ENCODE measurements around the gene SLC18A3.

DNA sequence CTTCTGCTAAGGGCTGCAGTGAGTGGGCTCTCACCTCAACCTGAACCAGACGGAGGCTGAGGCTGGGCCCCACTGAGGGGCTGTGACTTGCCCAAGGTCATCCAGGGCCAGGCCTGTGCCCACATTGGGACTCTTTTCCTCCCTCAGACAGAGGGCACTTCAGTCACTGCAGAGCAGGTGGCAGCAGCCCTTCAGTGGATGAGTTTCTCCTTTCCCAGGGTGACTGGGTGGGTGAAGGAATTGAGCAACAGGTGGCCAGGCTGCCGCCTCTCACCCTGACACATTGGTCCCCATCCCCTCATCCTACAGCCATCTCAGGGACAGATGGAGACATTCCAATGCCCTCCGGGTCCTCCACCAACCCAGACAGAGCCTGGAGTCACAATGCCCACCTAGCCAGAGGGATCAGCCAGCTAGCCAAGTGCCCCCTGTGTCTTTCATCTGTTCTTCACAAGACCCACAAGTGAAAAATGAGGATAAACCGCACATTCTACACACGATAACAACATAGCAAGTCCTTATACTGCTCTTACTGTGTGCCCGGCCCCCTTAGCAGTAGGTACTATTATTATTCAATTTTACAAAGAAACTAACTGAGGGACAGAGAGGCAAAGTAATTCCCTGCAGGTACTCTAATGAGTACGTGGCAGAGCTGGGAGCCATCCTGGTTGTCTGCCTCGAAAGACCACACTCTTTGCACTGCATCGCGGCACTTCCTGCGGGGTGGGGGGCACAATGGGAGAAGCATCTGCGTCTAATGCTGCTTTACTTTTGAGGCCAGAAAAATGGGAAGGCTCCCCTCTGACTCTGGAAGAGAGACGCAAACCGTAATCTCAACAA is 1.7 kb upstream of the SLC18A3 start:
- TF ChIP-seq, protein P1, sequence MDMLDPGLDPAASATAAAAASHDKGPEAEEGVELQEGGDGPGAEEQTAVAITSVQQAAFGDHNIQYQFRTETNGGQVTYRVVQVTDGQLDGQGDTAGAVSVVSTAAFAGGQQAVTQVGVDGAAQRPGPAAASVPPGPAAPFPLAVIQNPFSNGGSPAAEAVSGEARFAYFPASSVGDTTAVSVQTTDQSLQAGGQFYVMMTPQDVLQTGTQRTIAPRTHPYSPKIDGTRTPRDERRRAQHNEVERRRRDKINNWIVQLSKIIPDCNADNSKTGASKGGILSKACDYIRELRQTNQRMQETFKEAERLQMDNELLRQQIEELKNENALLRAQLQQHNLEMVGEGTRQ (IDR thresholded peaks at IDR 0.05; ENCODE audit: borderline replicate concordance, low read depth, low read length) = no peak
- TF ChIP-seq NRF1 (IDR thresholded peaks at IDR 0.05; ENCODE audit: low read depth, low read length) (no peak), POLR2AphosphoS5 (IDR thresholded peaks at IDR 0.05; ENCODE audit: low read depth, low read length) (no peak)
- TF ChIP-seq, protein P2, sequence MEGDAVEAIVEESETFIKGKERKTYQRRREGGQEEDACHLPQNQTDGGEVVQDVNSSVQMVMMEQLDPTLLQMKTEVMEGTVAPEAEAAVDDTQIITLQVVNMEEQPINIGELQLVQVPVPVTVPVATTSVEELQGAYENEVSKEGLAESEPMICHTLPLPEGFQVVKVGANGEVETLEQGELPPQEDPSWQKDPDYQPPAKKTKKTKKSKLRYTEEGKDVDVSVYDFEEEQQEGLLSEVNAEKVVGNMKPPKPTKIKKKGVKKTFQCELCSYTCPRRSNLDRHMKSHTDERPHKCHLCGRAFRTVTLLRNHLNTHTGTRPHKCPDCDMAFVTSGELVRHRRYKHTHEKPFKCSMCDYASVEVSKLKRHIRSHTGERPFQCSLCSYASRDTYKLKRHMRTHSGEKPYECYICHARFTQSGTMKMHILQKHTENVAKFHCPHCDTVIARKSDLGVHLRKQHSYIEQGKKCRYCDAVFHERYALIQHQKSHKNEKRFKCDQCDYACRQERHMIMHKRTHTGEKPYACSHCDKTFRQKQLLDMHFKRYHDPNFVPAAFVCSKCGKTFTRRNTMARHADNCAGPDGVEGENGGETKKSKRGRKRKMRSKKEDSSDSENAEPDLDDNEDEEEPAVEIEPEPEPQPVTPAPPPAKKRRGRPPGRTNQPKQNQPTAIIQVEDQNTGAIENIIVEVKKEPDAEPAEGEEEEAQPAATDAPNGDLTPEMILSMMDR (IDR thresholded peaks at IDR 0.05) = no peak
